ENCODE data around the gene LANCL2.
A peak's percentile ranks its signal among the peaks of the same experiment; 100 is the strongest.

LANCL2 gene

DNA sequence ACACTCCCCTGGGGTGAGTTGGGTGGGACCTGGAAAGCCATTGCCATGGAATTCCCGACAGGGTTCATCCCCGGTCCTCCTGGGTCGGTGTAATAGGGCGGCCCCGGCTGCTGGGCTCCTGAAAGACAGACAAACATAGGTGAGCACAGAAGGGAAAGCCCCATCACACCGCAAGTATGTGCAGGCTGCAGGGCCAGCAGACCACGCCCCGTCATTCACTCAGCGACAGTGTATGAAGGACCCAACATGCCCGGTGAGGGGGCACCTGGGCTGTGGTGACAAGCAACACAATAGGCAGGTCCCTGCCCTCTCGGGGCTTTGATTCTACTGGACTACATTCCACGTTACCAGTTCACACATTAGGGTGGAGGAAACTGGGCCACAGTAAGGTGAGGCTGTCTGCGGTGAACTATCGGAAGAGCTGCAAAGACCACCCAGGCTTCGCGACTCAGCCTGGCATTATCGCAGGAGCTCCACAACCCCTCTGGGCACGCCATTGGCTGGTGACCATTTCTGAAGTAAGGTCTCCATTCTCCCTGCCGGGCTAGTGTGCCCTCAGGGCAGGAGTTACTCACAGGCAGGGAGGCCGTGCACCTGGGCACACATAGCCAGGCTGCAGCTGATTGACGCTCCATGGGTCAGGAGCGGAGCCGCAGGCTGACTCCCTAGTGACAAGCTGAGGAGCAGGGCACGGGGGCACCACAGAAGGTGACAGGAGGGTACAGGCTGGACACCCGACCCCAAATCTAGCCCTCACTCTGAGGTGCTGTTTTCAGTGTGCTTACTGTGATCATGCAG lies 108.0 kb downstream of the LANCL2 start:
- DNase-seq = no peak

DNA sequence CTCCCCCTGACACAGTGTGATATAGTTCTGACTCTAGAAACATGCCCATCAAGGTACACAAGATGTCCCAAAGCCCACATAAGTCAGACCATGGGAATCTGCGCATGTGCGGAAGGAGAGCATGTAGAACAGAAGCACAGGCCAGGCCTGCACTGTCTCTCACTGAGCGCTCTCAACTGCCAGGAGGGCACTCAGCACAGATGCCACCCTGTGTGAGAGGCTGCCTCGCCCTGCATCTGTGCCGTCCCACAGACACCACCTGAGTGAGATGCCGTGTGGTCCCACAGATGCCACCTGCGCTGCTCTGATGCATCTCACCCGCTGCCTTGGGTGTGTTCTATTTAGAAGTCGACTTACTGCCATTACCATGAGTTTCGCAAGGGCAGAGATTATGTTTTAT lies 108.8 kb downstream of the LANCL2 start:
- DNase-seq = no peak

DNA sequence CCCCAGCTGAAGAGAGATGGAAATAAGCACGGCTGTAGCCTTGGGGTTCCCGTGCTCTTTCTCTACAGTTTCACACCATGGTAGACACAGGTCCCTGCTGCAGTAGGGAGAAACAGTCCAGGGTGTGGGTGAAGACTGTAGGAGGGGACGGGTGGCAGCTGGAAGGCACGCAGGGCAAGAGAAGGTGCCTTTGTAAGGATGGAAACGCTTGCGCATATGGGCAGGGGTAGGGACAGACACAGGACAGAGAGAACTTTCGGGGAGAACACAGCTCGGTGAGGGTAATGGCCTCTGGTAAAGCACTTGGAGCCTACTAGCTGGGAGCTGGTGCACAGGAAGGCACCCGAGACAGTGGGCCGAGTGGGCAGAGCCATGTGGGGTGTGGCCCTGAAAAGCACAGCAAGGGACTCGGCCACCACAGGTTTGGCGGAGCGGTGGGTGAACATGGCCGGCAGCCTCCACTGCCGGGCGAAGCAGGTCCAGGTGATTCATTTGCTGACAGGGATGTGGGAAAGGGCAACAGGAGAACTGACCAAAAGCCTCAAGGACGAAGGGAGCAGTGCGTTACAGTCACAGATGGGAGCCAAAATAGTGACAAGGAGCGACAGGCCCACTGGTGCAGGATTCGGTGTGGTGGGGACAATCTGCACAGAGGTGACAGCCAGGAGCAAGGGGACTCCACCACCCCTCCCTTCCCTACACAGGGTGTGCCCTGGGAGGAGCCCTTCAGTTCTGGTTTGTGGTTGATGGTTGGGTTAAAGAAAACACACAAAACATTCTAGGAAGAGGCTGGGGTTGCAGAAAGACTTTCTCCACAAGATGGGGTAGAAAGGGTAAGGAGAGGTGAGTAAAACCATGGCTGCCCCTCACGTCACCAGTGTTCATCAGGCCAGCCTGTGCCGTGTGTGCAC lies 110.1 kb downstream of the LANCL2 start:
- DNase-seq = no peak

DNA sequence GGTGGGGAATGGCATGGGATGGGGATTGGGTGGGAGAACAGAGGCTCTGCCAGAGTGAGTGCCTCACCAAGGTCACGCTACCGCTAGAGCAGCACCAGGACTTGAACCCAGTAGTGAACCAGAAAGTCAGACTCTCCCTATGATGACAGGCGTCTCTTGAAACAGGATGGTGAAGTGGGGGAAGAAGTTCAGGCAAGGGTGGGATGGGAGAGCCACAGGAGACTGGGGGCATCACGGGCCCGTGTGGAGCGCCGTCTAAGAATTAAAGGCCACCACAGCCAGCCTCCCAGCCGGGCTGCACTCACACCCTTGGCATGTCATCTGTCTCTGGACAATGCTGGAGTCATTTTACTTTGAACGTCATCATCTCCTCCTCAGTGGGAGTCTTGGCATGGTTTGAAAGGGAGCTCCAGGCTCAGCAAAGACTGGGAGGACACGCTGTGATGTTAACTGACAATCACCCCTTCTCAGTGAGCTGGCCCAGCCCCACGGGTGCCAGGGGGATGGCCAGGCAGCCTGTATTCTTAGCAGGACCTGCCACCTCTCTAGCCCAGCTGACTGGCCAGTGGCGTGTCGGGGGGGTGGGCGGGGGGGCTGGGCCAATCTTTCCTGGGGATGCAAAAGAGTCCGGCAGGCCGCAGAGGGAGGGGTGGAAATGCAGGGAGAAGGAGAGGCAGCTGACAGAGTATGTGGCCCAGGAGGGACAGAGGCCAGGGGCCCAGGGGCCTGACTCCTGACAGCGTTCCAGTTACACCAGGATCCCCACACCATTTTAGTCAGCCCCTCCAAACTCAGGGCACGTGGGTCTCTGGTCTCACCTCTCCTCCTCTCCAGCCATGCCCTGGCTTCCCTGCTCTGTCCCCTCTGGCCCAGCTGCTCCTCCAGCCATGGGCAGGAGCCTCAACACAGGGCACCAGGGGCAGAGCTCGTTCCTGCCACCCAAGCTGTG lies 111.0 kb downstream of the LANCL2 start:
- no peak for DNase-seq

DNA sequence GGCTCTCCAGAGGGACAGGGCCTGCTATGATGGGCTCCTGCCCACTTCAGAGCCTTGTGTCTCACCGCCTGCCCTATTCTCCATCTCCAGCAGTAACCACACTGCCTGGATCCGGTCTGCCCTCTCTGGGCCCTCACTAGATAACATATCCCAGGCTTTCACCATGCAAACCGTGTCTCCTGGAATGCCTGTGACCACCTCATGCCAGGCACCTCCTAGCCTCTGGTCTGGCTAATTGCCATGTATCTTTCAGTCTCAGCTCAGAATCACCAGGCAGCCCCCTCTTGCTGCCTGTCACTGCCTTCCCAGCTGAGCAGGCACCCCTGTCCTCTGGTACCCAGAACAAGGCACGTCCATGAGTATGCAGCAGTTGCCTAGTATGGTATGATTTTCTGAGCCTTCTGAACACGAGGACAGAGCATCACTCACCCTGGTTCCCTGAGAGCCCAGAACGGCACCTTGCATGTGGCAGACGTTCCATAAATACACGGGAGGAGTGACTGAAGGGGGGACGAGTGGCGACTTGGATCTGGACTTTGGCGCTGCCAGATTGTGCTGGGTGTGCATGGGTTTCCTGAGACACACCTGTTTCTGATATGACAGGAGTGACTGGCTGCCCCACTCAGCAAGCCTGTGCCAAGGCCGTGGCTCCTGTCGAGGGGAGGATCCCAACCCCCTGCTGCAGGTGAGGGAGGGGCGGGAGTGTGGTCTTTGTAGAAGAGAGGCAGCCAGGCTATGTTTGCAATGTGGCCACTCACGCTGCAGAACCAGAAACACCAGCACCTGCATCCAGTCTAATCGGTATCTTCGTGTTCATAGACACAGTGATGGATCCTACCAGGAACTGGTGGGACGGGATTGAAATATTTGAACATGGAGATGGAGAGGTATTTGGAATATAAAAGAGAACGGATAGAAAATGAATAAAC lies 112.0 kb downstream of the LANCL2 start:
- no peak for DNase-seq

DNA sequence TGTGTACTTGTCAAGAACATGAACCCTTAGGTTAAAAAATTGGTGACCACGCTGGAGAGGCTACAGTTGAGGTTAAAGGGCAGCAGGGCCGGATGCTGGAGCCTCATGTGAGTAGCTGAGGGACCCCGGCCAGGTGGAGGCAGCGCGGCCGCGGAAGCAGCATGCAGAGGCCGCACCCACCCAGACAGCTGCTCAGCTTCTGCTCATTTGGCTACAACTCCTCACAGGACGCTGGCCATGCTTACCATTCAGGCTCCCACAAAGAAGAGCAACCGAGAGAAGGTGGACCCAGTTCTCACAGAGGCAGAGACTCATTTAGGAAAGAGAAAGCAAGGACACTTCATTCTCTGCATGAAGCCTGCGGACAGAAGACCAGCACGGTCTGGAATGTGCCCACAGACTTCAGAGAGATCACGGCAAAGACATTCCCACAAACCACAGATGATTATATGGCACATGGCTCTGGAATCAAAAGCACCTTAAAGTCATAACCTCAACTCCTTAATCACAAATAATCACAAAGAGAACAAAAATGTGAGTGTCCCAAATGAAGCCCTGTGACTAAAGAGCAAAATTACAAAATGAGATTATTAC lies 112.7 kb downstream of the LANCL2 start:
- peak; percentile 38 for DNase-seq

DNA sequence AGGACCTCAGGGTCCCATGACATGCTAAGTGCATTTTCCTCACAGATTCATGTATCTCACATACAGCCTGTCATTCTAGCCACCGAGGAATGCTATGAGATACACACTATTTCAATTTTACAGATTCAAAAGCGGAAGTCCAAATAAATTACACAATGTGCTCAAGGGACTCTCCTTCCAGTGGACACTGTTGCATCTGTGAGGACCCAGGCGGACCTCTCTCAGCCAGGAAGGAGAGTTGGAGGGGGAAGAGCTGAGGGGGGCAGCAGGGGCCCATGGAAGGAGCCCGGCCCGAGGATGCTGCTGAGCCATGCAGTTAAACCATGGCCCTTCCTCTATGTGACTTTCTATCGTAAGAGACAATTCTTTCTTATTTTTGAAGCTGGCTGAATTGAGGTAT lies 113.6 kb downstream of the LANCL2 start:
- DNase-seq = no peak

DNA sequence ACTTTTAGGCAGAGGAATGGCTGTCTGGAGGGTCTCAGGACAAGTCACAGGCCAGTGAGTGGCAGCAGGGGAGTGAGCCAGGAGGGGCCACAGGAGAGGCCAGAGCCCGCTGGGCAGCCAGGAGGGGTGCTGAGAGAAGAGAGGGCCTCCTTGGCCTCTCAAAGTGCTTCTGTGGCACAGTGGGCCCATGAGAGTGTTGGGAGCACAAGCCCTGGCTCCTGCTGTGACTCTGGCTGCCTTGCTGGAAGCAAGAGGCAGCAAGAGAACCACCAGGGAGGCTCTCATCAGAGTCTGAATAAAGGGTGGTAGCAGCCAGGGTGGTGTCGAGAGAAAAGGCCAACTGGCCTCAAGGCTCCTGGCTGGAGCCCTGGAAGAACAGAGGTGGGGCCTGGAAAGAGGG lies 116.0 kb downstream of the LANCL2 start:
- no peak for DNase-seq

DNA sequence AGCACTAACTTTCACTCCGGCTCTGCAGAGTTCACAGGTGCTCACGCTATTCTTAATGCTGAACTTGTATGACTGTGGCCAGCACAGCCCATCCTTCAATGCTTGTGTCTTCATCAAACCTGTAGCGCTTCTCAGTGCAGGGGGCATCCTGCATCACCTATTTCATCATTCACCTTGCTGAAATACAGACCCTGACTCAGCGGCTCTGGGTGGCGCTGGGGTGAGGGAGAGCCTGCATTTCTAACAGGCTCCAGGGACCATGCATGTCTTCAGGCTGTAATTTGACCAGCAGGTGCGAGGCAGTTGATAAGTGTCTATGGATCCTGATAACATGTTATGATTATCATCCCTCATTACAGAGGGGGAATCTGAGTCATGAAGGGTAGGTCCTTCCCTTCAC lies 117.9 kb downstream of the LANCL2 start:
- no peak for DNase-seq
